Measurements from ENCODE around the gene BOK. TPM values are rescaled to one million over a fixed set of nuclear protein-coding genes. Genes with fewer than 3 reads are reported as not detected.

BOK gene
- total and polyA plus RNA-seq, 10 of the 15 experiments (the other 5 are each of a cell fraction or from before 2014, with no cell fraction given): 0.04 to 0.15 (median 0.12) TPM; not detected in 7

- no TSS peak for BruUV-seq (replicated peaks)
- no peaks in the 10 kb centered on the region for H3K27me3 ChIP-seq (replicated peaks in 1 of 2; ENCODE audit: control insufficient read depth in 2 of 2, insufficient read depth in 2 of 2, low read length in 1 of 2)
- H3K9me3 ChIP-seq (replicated peaks; ENCODE audit: control insufficient read depth, insufficient read depth, low read length): no peaks in the 10 kb centered on the region
- 88% methylated on average over 5 of the region's 5 CpGs for WGBS (ENCODE audit: insufficient coverage, insufficient replicate concordance, low lambda C conversion rate, missing lambda C conversion rate)
- in situ Hi-C loops (cut with MboI): no loop called here
- H3K36me3 ChIP-seq (ENCODE audit: control insufficient read depth in 2 of 2, insufficient read depth in 2 of 2, low read length in 1 of 2): peaks cover 10 to 22% of the 10 kb centered on the region in 2 experiments; a peak in 3 of 4 replicates
- ChIA-PET RAD21 (ENCODE audit: unreplicated experiment) (no interaction called here), SMC1A (ENCODE audit: uncharacterized antibody, unreplicated experiment) (no interaction called here), POLR2A (no interaction called here), CTCF (no interaction called here)
- H4K20me1 ChIP-seq (ENCODE audit: control insufficient read depth, insufficient read depth): no peaks in the 10 kb centered on the region
- H3K4me2 ChIP-seq (ENCODE audit: control insufficient read depth, insufficient read depth): no peak overlapping the region
- DNase-seq (ENCODE audit: low read depth, low spot score) (no peak), ATAC-seq (no peak), FAIRE-seq (no peak)
- no peak overlapping the region for H3K4me3 ChIP-seq
- no peak for TF ChIP-seq HCFC1 (IDR thresholded peaks at IDR 0.05; ENCODE audit: low read length)
- TF ChIP-seq CBX5 (IDR thresholded peaks at IDR 0.05; ENCODE audit: low read depth): no peak
- no peak for TF ChIP-seq SUZ12 (IDR thresholded peaks at IDR 0.05; ENCODE audit: unreplicated experiment)
- no peak for TF ChIP-seq RFX5 (IDR thresholded peaks at IDR 0.05; ENCODE audit: low read depth, low read length)
- no peak for TF ChIP-seq EED (IDR thresholded peaks at IDR 0.05; ENCODE audit: low read depth)
- no peak for TF ChIP-seq TBL1XR1 (IDR thresholded peaks at IDR 0.05; ENCODE audit: low read depth, low read length)
- H2AFZ ChIP-seq (ENCODE audit: control insufficient read depth, low read depth, low read length): no peak overlapping the region
- intact Hi-C loops (cut with micrococcal nuclease; ENCODE audit: unreplicated experiment): no loop called here
- no peak overlapping the region for H3K9ac ChIP-seq (ENCODE audit: control insufficient read depth, insufficient read depth, low read length)
- no peak overlapping the region for H3K27ac ChIP-seq (ENCODE audit: control insufficient read depth, insufficient read depth)
- H3K79me2 ChIP-seq (ENCODE audit: control insufficient read depth, insufficient read depth, low read length): no peaks in the 10 kb centered on the region
- H3K4me1 ChIP-seq (ENCODE audit: control insufficient read depth, insufficient read depth, low read length): no peaks in the 10 kb centered on the region
Observed at GRCh38 chr2:241603686-241604085, 45.1 kb downstream of the BOK start.

GRCh38 chr2:241606186-241606585 is 47.6 kb downstream of the BOK start:
- FAIRE-seq (no peak), ATAC-seq (no peak), DNase-seq (ENCODE audit: low read depth, low spot score) (no peak)
- Histone ChIP-seq H3K4me2 (ENCODE audit: control insufficient read depth, insufficient read depth) (no peak overlapping the region), H3K27ac (ENCODE audit: control insufficient read depth, insufficient read depth) (no peak overlapping the region), H3K36me3 (ENCODE audit: control insufficient read depth in 2 of 2, insufficient read depth in 2 of 2, low read length in 1 of 2) (peaks cover 10 to 24% of the 10 kb centered on the region in 2 experiments; a peak in 3 of 4 replicates), H3K27me3 (replicated peaks in 1 of 2; ENCODE audit: control insufficient read depth in 2 of 2, insufficient read depth in 2 of 2, low read length in 1 of 2) (no peaks in the 10 kb centered on the region), H3K9ac (ENCODE audit: control insufficient read depth, insufficient read depth, low read length) (no peak overlapping the region), H2AFZ (ENCODE audit: control insufficient read depth, low read depth, low read length) (no peak overlapping the region), H3K4me1 (ENCODE audit: control insufficient read depth, insufficient read depth, low read length) (no peaks in the 10 kb centered on the region), H3K79me2 (ENCODE audit: control insufficient read depth, insufficient read depth, low read length) (peaks cover 7% of the 10 kb centered on the region), H3K9me3 (replicated peaks; ENCODE audit: control insufficient read depth, insufficient read depth, low read length) (no peaks in the 10 kb centered on the region), H4K20me1 (ENCODE audit: control insufficient read depth, insufficient read depth) (no peaks in the 10 kb centered on the region), H3K4me3 (no peak overlapping the region)
- ChIA-PET SMC1A (ENCODE audit: uncharacterized antibody, unreplicated experiment) (interaction anchor here (0.6 to 0.7 kb wide), 2 partner anchors 10 to 181 kb away, joined by 3 read pairs; no protein-coding TSS in a partner anchor), POLR2A (no interaction called here), CTCF (no interaction called here), RAD21 (ENCODE audit: unreplicated experiment) (no interaction called here)
- in situ Hi-C loops (cut with MboI) (no loop called here), intact Hi-C loops (cut with micrococcal nuclease; ENCODE audit: unreplicated experiment) (no loop called here)
- 91% methylated on average over 8 of the region's 8 CpGs for WGBS (ENCODE audit: insufficient coverage, insufficient replicate concordance, low lambda C conversion rate, missing lambda C conversion rate)
- BruUV-seq (replicated peaks): no TSS peak
- TF ChIP-seq MAX (IDR thresholded peaks at IDR 0.05; ENCODE audit: low read depth, low read length): no peak
- TF ChIP-seq NR2C1 (IDR thresholded peaks at IDR 0.05): no peak
- no peak for TF ChIP-seq EZH2 (IDR thresholded peaks at IDR 0.05; ENCODE audit: borderline replicate concordance, control insufficient read depth, low read depth, low read length)
- TF ChIP-seq RAD51 (IDR thresholded peaks at IDR 0.05): no peak
- TF ChIP-seq RUNX3 (IDR thresholded peaks at IDR 0.05; ENCODE audit: low read length): no peak
- TF ChIP-seq RB1 (IDR thresholded peaks at IDR 0.05; ENCODE audit: borderline replicate concordance): no peak
- no peak for TF ChIP-seq MYC (IDR thresholded peaks at IDR 0.05; ENCODE audit: insufficient read depth, insufficient read length, insufficient replicate concordance, low read length, severe bottlenecking)
- no peak for TF ChIP-seq CEBPB (IDR thresholded peaks at IDR 0.05; ENCODE audit: borderline replicate concordance in 1 of 2, low read depth in 2 of 2, low read length in 2 of 2)
- TF ChIP-seq ZBTB33 (IDR thresholded peaks at IDR 0.05): no peak
- no peak for TF ChIP-seq PKNOX1 (IDR thresholded peaks at IDR 0.05)
- TF ChIP-seq BMI1 (IDR thresholded peaks at IDR 0.05; ENCODE audit: borderline replicate concordance): no peak

Measured in GM12878 (cell line).